ENCODE data around the gene BCAS3. TPM values are rescaled to one million over a fixed set of nuclear protein-coding genes. Genes with fewer than 3 reads are reported as not detected.
"Not testable (repeated sequence)": the region's sequence is repeated elsewhere in the genome, so short reads cannot be mapped to it uniquely, and the experiment has no call there.

Gene BCAS3
- total RNA-seq, 1 donor from 2014 or later = 15.6 TPM

GRCh38 chr17:61233991-61234750, 556.5 kb downstream of the BCAS3 start:
- no peak for ATAC-seq (ENCODE audit: poor library complexity)
- intact Hi-C loops (cut with DNase I) = no loop called here
- no peak for DNase-seq

DNA sequence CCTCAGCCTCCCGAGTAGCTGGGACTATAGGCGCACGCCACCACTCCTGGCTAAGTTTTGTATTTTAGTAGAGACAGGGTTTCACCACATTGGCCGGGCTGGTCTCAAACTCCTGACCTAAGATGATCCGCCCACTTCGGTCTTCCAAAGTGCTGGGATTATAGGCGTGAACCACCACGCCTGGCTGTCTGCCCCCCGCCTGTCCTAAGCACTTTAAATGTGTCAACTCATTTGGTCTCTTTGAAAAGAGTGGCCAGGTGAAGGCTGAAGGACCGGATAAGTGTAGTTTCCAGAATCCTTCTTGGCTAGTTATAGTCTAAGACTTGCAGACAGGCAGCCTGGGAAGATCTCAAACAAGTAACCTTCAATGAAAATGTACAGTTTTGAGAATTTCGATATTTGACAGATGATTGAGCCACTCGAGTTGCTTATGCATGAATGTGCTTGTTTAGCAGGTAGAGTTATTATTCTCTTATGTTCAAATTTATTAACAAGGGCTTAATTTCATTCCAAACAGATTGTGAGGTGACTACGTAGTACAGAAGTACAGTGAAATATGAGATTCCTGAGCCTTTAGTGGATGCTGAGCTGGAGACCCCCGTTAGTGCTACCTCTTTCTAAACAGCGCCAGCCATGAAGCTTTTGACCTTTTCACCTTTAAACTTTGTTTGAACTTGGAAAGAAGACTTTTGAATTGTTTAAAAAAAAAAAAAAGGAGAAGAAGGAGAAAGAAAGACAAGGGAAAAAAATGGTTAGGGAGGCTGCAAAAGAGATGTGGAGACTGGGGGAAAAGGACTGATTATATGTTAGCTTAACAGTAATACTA, 557.6 kb downstream of the BCAS3 start:
- ATAC-seq (ENCODE audit: poor library complexity) = no peak
- intact Hi-C loops (cut with DNase I) = no loop called here
- no peak for DNase-seq

GRCh38 chr17:61235827-61236197, 558.2 kb downstream of the BCAS3 start:
- intact Hi-C loops (cut with DNase I) = no loop called here
- ATAC-seq (ENCODE audit: poor library complexity) (no peak), DNase-seq (no peak)

DNA sequence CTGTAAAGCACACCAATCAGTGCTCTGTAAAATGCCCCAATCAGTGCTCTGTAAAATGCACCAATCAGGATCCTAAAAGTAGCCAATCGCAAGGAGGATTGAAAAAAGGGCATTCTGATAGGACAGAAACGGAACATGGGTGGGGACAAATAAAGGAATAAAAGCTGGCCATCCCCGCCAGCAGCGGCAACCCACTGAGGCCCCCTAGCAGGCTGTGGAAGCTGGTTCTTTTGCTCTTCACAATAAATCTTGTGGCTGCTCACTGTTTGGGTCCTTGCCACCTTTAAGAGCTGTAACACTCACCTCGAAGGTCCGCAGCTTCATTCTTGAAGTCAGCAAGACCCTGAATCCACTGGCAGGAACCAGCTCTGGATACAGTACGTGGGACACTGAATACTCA, 559.6 kb downstream of the BCAS3 start:
- ATAC-seq (ENCODE audit: poor library complexity) = no peak
- intact Hi-C loops (cut with DNase I) = no loop called here
- DNase-seq = no peak

DNA sequence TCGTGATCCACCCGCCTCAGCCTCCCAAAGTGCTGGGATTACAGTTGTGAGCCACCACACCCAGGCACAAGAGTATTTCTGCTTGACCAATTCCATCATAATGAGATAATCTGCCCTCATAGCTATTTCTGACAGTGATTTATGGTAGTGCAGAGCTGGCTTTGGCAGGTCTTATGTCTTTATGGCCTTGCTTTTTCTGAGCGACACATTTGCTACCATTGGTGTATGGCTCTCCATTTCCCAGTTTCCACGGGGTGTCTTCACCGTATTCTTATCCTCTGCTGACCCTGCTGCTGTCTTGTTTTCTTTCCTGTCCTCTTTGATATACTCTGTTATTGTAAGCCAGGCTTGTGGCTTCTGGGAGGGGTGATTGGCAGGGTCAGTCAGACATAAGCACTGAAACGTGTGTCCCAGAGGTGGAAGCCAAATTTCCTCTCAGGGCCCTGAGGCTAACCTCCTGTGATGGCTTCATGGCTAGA, 560.8 kb downstream of the BCAS3 start:
- intact Hi-C loops (cut with DNase I) = no loop called here
- no peak for DNase-seq
- ATAC-seq (ENCODE audit: poor library complexity) = no peak

DNA sequence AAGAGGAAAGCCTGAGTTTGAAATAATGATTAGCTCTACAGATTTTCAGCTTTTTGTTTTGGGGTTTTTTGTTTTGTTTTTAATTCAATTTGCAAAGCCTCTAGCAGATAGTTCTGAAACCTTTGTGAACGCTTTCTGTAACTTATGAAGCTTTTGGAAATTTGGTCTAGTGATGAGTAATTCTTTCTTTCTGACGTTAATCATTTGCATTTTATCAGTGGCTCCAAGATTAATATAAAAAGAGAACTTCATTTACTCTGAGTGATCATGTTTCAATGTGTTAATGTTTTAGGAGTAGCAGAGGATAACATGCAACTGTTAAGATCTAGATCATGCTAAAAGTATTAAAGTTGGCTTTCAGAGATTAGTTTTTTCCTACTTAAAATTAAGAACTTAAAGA, 561.7 kb downstream of the BCAS3 start:
- intact Hi-C loops (cut with DNase I) = no loop called here

DNA sequence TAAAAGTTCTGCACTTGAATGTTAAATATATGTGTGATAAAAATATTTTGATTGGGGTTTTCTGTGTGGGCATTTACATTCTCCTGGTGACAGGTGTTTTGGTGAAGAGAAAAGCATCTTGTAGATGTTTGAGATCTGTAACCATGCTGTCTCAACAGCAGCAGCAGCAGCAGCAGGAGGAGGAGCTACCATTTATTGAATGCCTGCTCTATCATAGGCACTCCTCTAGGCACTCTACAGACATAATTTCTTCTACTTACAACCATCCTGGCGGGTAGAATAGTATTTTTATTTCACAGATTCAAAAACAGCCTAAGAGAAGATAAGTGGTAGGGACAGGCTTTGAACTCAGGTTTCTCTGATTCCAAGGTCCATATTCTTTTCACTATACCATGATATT, 562.3 kb downstream of the BCAS3 start:
- intact Hi-C loops (cut with DNase I) = no loop called here
- ATAC-seq (ENCODE audit: poor library complexity) = no peak
- no peak for DNase-seq

More for the DNA sequence above, 561.7 kb downstream of the BCAS3 start:
- no peak for ATAC-seq (ENCODE audit: poor library complexity)
- no peak for DNase-seq

- intact Hi-C loops (cut with DNase I) = no loop called here
- no peak for ATAC-seq (ENCODE audit: poor library complexity)
- DNase-seq = no peak
These were observed 563.3 kb downstream of the BCAS3 start for GRCh38 chr17:61240851-61241468.

- intact Hi-C loops (cut with DNase I); ATAC-seq (ENCODE audit: poor library complexity); DNase-seq: not testable (repeated sequence)
These were observed 567.3 kb downstream of the BCAS3 start for GRCh38 chr17:61244988-61245387.

GRCh38 chr17:61245706-61246135, 568.1 kb downstream of the BCAS3 start:
- ATAC-seq (ENCODE audit: poor library complexity) = no peak
- intact Hi-C loops (cut with DNase I) = no loop called here

GRCh38 chr17:61247439-61247838, 569.8 kb downstream of the BCAS3 start:
- no peak for DNase-seq
- peak; percentile 32 for ATAC-seq (ENCODE audit: poor library complexity)
- intact Hi-C loops (cut with DNase I) = no loop called here

More at GRCh38 chr17:61245706-61246135, 568.1 kb downstream of the BCAS3 start:
- DNase-seq = no peak

- intact Hi-C loops (cut with DNase I) = no loop called here
- DNase-seq = no peak
- ATAC-seq (ENCODE audit: poor library complexity) = no peak
These were observed 570.7 kb downstream of the BCAS3 start for GRCh38 chr17:61248399-61248798.

DNA sequence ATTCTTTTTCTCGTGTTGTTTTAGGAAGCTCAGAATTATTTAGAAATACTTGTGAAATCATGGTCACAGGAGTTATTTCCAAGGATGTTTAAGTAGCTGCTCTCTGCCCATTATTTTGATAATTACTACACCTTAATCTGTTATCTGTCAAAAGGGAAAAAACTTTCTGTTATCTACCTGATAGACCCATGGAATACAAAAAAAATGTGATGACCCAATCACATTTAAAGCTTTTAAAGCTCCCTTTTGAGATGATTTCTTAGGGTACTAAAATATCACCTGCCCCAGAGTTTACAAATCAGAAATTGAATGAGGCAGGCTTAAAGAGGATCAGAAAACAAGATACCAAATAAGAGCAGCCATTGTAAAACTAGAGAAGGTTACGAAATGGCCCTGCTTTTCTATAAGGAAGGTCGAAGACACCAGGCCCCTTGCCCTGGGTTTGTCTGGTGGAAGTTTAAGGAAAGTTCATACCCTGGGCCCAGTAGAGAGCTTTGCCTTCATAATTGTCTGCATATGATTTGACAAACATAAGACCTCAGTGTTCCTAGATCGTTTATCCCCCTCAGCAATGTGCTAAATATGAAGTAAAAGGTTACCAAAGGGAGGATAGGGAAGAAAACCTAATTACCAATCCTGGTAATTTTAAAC, 572.1 kb downstream of the BCAS3 start:
- no peak for DNase-seq
- intact Hi-C loops (cut with DNase I) = no loop called here
- ATAC-seq (ENCODE audit: poor library complexity) = no peak

DNA sequence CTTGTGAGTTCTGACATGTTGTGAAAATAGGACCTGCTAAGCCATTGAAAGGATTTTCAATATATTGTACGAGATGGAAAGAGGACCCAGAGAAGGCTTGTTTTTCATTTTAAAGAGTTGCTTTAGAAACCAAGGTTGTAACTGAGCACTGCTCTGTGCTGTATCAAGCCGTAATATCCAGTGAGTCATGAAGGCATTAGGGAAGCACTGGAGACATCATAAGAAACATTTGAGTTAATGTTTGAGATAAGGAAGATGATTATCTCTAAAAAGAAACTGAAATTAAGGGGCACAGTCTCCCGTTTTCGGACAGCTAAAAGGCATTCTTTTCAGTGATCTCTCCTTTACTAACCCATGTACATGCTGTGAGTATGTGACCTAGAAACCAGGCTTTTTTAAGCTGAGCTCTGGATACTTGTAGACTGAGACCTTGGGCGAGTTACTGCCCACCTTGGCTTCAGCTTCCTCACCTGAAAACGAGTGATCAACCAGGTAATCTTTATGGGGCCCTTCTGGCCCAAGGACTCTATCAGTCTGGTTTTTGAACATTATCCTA, 572.8 kb downstream of the BCAS3 start:
- intact Hi-C loops (cut with DNase I) = no loop called here
- DNase-seq = no peak
- ATAC-seq (ENCODE audit: poor library complexity) = no peak

DNA sequence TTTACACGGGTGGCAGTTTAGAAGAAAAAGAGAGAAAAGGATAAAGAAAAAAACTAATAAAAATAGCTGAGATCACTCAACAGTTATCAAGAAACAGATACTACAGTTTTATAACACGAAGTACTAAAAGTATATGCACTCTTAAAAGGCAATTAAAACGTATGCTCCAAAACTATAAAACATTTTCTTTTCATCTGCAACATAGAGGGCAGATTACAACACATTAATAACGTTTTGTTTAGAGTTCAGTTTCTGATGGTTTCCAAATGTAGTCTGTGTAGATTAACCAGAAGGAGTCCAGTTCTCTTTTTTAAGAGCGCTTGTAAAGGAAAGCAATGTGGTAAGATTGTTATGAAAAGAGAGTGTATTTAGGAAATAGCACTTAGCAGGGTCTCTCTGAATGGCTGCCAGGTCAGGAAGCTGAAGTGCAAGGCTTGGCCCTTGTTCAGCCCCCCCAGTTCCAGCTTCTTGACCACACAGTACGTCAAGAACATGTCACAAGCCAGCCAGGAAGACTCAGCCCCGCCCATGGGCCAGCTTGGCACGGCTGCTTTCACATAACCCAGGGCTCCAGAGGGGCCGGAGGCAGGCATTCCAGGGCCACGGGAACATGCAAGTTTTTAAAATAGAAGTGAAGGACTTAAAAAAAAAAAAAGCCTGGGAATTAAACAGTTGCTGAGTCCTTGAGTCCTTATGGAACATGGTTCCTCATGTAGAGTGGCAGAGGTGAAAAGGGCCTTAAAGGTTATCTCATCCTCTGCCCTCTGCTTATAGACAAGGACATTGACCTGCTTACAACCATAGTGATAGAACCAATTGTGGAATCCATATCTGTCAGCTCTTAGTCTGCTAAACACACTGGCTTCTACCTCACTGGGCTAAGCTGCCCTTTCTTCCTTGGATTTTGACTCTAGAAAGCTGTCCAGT, 574.6 kb downstream of the BCAS3 start:
- peak; percentile 94 for DNase-seq
- ATAC-seq (ENCODE audit: poor library complexity) = peak; percentile 96
- intact Hi-C loops (cut with DNase I) = no loop called here

GRCh38 chr17:61253362-61253761, 575.7 kb downstream of the BCAS3 start:
- ATAC-seq (ENCODE audit: poor library complexity) (no peak), DNase-seq (peak; percentile 68)
- intact Hi-C loops (cut with DNase I) = no loop called here

DNA sequence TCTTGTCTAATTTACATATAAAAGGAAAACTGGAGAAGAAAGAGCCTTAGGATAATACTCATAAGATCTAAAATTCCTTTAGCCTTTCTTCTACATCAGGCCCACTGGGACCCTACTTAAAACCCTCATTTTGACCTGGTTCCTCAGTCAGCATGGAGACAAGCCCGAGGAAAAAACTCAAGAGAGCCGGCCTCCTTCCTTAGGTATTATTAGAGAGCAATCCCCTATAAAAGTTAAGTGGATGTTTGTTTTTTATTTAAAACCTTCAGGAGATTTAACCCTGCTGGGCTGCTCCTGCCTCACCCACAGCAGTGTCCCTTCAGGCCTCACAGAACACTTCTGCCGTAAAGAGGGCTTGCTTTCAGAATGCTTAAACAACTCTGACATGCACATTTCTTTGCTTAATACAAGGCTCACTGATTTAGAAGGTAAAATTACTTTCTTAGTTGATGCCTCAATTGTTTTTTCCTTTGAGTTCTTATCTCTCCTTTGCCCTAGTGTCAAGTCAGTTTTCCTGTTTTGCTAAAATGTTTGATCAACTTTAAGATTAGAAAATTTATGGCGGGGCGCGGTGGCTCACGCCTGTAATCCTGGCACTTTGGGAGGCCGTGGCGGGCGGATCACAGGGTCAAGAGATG, 576.4 kb downstream of the BCAS3 start:
- ATAC-seq (ENCODE audit: poor library complexity) (no peak), DNase-seq (no peak)
- intact Hi-C loops (cut with DNase I) = no loop called here
